Measurements from ENCODE around the gene KNDC1. TPM values are rescaled to one million over a fixed set of nuclear protein-coding genes. Genes with fewer than 3 reads are reported as not detected.

The KNDC1 gene
- total and polyA plus RNA-seq, 2 of the 13 experiments (the other 11 are each of a cell fraction or from before 2014, with no cell fraction given): 0.69 TPM; not detected in 1

DNA sequence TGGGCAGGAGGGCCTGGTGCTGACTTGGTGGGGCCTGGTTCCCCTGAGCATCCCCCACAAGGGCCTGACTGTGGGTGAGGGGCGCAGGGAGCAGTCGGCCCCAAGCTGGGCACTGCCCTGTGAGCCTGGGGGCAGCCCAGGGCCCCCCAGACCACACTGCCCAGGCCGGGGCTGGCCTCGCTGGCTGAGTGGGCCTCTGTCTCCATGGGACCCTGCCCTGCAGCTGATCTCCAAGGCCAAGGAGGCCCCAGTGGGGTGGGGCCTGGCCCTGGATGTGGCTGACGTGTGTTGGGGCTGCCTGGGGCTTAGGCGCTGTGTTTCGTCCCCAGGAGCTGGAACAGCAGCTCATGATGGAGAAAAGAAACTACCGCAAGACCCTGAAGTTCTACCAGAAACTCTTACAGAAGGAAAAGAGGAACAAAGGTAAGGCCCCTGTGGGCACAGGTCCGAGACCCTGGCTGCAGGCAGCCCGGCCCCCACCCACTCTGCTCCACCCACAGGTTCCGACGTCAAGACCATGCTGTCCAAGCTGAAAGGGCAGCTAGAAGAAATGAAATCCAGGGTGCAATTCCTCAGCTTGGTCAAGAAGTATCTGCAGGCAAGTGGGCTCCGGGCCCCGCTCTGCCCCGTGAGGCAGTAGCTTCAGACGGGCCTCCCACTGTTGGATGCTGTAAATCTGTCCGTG is 46.5 kb downstream of the KNDC1 start (continued):
- TF ChIP-seq HOXA3 (CRISPR knock-in tag; IDR thresholded peaks at IDR 0.05): no peak
- TF ChIP-seq MBD4 (IDR thresholded peaks at IDR 0.05; ENCODE audit: borderline replicate concordance, low read length): no peak

DNA sequence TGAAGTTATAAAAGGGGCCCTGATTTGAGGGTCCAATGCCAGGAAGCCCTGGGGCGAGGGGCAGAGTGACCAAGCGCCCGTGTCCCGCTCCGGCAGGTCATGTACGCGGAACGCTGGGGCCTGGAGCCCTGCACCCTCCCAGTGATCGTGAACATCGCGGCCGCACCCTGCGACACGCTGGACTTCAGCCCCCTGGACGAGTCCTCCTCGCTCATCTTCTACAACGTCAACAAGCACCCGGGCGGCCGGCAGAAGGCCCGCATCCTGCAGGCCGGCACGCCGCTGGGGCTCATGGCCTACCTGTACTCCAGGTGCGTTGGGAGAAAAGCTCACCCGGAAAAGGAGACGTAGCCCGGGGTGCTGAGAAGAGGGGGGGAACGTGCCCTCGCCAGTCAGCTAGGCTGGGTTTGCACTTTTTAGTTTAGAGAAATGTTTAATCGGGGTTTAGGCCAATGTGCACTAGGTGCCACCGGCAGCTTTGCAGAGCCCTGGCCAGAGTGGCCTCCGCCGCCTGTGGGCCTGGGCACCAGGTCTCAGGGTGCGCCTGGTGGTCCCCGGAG is 47.1 kb downstream of the KNDC1 start:
- intact Hi-C loops (cut with micrococcal nuclease; ENCODE audit: unreplicated experiment) (no loop called here), in situ Hi-C loops (cut with HindIII; ENCODE audit: extremely low pct_ligation_motif_present, low pct_unique_long_range_greater_than_20kb) (no loop called here)
- H3K9me3 ChIP-seq (ENCODE audit: low read length): no peaks in the 10 kb centered on the region
- ATAC-seq (peak; percentile 39), DNase-seq (ENCODE audit: low spot score) (no peak), FAIRE-seq (no peak)
- H3K4me3 ChIP-seq (replicated peaks in 1 of 3; ENCODE audit: insufficient read depth in 1 of 3, low read depth in 2 of 3, low read length in 3 of 3): no peak overlapping the region
- no peaks in the 10 kb centered on the region for H3K4me1 ChIP-seq (ENCODE audit: insufficient read depth, low read length)
- H3K9ac ChIP-seq (ENCODE audit: insufficient read depth, low read depth, low read length): no peak overlapping the region
- ChIA-PET CTCF (ENCODE audit: low intra/inter-chr PET ratio, low total read pairs) (no interaction called here), POLR2A (no interaction called here)
- BruUV-seq (replicated peaks): no TSS peak
- H4K20me1 ChIP-seq (ENCODE audit: insufficient read depth, low read length): no peaks in the 10 kb centered on the region
- WGBS (ENCODE audit: low lambda C conversion rate): no CpG with 5 or more reads among the region's 36 CpGs
- no peaks in the 10 kb centered on the region for H3K36me3 ChIP-seq (replicated peaks in 1 of 2; ENCODE audit: control insufficient read depth in 1 of 2, insufficient read depth in 2 of 2, low read length in 2 of 2)
- no peak overlapping the region for H2AFZ ChIP-seq (ENCODE audit: low read length)
- no peak overlapping the region for H3K4me2 ChIP-seq (ENCODE audit: low read depth, low read length)
- peaks cover 20 to 62% of the 10 kb centered on the region in 2 experiments; a peak in 4 of 5 replicates for H3K27me3 ChIP-seq (ENCODE audit: control insufficient read depth in 1 of 2, insufficient read depth in 2 of 2, low read length in 2 of 2)
- no peak overlapping the region for H3K27ac ChIP-seq (ENCODE audit: extremely low read length, insufficient read depth, low read length)
- H3K79me2 ChIP-seq (ENCODE audit: insufficient read depth, low read length): no peaks in the 10 kb centered on the region
- TF ChIP-seq POGK (CRISPR knock-in tag; conservative IDR thresholded peaks at IDR 0.05) (no peak), HNF1A (IDR thresholded peaks at IDR 0.05; ENCODE audit: low read depth) (no peak), HNF1A (CRISPR knock-in tag; IDR thresholded peaks at IDR 0.05; ENCODE audit: borderline replicate concordance) (no peak), ATF1 (CRISPR knock-in tag; IDR thresholded peaks at IDR 0.05) (no peak), ZNF766 (CRISPR knock-in tag; IDR thresholded peaks at IDR 0.05; ENCODE audit: borderline replicate concordance) (no peak), GLI4 (CRISPR knock-in tag; IDR thresholded peaks at IDR 0.05; ENCODE audit: borderline replicate concordance) (no peak), TERF1 (CRISPR knock-in tag; IDR thresholded peaks at IDR 0.05) (no peak), RORA (CRISPR knock-in tag; IDR thresholded peaks at IDR 0.05) (no peak), SKIL (CRISPR knock-in tag; IDR thresholded peaks at IDR 0.05; ENCODE audit: borderline replicate concordance) (no peak)

Data from HepG2 (cell line).